Measurements from ENCODE around the gene NCKAP5. TPM values are rescaled to one million over a fixed set of nuclear protein-coding genes. Genes with fewer than 3 reads are reported as not detected.

Gene NCKAP5
- total RNA-seq, 1 experiment from 2014 or later = 0.07 TPM

DNA sequence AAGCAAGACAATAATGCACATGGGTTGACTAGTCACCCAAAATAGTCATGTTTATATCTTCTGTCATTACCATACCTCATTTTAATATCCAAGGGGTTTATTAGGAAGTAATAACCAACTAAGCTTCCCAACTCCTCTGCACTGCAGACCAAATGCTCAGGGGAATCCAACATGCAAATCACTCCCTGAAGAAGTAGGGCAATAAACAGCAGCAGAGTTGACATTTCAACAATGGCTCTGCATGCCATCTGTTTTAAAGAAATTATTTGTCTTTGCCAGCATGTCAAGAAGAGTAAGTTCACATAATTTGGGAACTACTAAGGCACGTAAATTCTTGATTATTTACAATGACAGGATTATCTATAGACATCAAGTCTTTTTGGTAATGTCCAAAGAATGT, 813.9 kb downstream of the NCKAP5 start:
- no peak for DNase-seq (ENCODE audit: low spot score)

DNA sequence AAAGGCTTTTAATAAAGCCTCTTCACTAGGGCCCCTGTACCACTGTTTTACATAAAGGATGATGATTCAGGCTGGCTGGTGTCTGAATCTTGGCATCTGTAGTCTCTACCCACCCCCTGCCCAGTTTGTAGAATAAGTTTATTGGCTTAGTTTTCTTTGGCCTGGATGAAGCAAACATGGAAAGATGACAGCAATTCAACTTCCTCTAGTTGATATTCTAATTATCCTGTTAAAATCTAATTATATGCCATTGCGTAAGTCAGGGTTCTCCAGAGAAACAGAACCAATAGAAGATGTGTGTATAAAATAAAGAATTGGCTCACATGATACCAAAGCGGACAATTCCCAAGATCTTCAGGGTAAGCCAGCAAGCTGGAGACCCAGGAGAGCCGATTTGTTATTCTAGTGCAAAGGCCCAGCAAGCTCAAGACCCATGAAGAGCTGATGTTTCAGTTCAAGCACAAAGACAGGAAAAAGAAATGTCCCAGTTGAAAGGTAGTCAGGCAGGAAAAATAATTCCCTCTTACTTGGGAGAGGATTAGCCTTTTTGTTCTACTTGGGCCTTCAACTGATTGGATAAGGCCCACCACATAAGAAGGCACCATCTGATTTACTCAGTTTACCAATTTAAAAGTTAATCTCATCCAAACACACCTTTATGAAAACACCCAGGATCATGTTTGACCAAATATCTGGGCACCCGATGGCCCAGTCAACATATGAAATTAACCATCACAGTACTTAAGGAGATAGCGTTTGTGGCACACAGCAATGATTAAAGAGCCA, 815.6 kb downstream of the NCKAP5 start:
- DNase-seq (ENCODE audit: low spot score) = no peak

GRCh38 chr2:132751836-132752235, 816.4 kb downstream of the NCKAP5 start:
- no peak for DNase-seq (ENCODE audit: low spot score)

- DNase-seq (ENCODE audit: low spot score) = no peak
These were observed 817.7 kb downstream of the NCKAP5 start for GRCh38 chr2:132750606-132751005.

DNA sequence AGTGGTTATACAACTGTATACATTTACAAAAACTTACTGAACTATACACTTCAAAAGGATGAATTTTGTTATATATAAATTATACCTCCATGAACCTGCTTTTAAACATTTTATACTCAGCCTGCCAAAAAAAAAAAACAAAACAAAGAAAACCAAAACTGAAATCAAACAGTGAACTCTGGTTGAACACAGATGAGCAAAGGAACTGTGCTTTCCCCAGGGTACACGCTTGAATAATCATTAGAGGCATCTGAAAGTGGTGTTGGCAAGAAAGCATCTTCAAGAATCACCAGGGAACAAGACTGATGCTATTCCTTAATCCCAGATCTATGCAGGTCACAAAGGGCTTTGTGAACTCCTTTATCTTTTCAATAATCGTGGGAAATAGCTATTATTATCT, 821.2 kb downstream of the NCKAP5 start:
- DNase-seq (ENCODE audit: low spot score) = no peak

- no peak for DNase-seq (ENCODE audit: low spot score)
These were observed 826.5 kb downstream of the NCKAP5 start for GRCh38 chr2:132741754-132742153.

DNA sequence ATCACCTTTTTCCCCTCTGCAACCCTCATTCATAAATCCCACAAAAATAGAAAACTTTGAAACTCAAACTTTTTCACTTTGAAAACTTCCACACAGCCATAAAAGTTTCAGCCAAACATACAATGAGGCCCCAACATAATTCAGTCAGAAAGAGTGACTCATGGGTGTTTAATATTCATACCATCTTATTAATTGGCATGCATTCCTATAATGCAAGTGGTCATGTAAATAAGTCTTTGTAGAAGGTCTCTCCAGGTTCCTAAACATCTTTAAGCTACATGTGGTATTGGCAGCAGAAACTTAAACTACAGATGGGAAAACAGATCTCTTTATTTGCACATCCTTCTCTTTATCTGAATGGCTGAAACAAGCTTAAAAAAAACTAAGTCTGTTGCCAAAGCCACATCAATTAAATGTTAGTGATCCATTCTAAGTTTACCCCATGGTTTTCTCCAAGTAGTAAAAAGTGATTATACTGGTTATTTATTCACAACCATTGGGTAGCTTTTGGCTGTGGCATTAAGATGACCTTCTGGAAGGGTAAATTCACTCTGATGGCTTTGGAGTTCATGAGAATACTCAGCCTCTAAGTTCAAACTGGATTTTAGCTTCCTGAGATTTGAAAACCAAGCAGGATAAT, 828.1 kb downstream of the NCKAP5 start:
- DNase-seq (ENCODE audit: low spot score) = no peak

DNA sequence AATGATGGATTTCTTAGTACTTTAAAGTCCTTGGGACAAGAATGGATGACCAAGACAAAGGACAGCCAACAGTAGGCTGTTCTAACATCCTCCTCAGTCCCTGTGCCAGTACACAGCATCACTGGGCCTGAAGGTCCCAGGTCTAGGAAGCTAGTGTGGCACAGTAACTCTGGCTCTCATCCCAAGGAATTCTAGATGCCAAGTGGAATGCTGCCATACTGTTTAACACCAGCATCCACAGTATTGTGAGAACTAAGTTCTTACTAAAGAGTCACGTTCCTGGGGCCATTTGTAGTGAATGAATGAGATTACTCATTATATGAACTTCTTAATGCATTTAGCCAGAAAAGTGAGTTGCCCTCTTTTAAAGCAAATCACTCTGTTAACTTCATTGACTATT, 830.0 kb downstream of the NCKAP5 start:
- no peak for DNase-seq (ENCODE audit: low spot score)

DNA sequence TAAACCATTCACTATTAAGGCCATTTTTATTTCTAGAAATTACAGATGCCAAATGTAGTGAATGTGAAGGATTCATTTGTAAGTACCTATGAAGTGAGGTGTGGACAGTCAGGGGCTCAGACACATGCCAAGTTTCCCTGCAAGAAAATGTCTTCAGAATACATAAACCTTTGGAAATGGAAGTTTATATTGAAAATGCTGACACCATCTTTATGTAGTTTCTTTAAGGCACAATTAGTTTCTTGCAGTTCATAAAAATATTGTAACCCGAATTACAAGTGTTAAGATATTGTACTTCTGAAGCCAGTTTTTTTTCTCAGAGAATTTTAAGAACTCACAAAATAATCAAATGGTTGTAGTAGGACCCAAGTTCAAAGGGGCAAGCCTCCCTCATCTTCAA, 832.2 kb downstream of the NCKAP5 start:
- DNase-seq (ENCODE audit: low spot score) = no peak

GRCh38 chr2:132734961-132735360, 833.3 kb downstream of the NCKAP5 start:
- no peak for DNase-seq (ENCODE audit: low spot score)

DNA sequence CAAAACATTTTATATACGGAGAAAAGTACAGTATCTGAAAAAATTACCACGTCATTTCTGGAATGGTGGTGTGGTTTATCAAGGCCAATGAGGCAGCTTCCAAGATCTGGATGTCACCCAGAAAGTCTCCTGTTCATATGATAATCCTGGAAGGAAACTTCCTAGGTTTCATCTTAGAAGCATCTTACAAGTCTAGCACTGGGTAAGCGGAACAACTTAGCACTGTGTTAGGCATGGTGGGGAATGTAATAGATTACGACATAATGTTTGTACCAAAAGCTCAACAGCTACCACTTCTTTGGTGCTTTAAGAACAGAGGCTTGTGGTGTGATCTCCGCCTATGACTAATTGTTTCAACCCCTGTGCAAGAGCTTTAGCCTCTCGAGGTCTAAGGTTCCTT, 835.2 kb downstream of the NCKAP5 start:
- no peak for DNase-seq (ENCODE audit: low spot score)

GRCh38 chr2:132732694-132733093, 835.6 kb downstream of the NCKAP5 start:
- DNase-seq (ENCODE audit: low spot score) = no peak

DNA sequence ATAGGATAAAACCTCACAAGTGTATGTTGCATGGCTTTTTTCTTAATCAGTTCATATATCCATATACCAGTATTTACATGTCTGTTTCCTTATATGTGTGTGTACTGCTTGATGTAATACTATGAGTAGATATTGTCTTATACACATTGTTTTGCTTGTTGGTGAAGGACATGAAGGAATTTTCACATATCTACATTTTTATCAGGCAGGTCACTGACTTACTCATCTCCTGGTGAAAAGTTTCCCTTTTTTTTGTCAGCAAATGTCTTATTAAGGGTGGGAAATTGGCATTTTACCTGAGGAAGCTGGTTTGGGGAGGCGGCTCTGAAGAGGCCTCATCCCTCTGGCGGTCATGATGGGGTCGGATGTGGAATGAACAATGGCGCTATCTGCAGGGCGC, 836.8 kb downstream of the NCKAP5 start:
- peak; percentile 5 for DNase-seq (ENCODE audit: low spot score)

DNA sequence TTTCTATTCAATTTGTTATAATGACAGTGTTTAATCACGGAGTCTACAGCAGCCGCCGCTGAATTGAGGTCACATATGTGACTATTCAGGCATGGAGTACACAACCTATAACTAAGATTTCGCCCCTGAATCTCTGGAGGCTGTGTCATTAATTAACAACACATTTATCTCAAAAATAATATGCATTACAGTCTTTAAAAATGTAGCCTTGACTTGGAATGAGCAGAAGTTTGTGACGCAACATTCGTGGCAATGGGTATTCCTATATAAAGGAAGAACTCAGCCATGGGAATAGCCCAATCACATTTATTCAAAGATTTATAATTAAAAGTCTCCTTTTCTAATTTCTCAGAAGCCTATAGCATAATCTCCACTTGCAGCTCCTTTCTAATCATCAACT, 837.7 kb downstream of the NCKAP5 start:
- DNase-seq (ENCODE audit: low spot score) = no peak

GRCh38 chr2:132729522-132729921, 838.7 kb downstream of the NCKAP5 start:
- no peak for DNase-seq (ENCODE audit: low spot score)

- no peak for DNase-seq (ENCODE audit: low spot score)
These were observed 842.1 kb downstream of the NCKAP5 start for GRCh38 chr2:132726155-132726554.

GRCh38 chr2:132725748-132726147, 842.5 kb downstream of the NCKAP5 start:
- DNase-seq (ENCODE audit: low spot score) = no peak

DNA sequence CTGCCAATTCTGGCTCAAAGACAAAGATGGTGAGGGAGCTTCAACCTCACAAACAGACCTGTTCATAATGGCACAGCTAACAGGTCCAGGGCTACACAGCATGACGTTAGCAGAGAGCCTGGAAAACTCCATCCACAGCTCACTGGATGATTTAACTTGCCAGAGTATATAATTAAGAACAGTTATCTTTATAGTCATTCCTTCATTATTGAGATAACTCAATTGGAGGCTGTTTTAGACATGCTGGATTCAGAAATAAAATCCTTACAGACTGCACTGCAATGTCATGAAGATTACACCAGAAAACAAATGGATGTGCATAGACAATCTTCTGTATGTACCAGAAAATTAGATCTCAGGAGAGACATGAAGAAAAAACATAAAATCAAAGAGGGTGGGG, 843.1 kb downstream of the NCKAP5 start:
- DNase-seq (ENCODE audit: low spot score) = no peak

GRCh38 chr2:132721938-132722337, 846.3 kb downstream of the NCKAP5 start:
- DNase-seq (ENCODE audit: low spot score) = no peak

DNA sequence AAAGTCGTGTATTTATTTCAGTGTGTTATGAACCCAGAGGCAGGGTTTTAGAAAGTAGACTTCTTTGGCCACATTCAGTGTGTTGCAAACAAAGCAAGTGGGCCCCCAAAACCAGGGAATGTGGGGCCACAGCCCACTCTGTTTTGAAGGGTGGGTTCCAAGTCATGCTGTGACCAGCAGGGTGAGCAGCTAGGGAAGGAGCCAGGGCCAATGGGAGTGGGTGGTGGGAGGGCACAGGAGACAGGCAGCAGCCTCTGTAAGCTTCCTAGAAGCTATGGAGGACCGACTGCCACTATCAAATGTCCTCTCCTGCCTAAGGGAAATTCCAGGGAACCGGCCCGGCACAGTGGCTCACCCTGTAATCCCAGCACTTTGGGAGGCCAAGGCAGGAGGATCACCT, 847.9 kb downstream of the NCKAP5 start:
- no peak for DNase-seq (ENCODE audit: low spot score)

GRCh38 chr2:132719480-132719879, 848.8 kb downstream of the NCKAP5 start:
- DNase-seq (ENCODE audit: low spot score) = no peak

- DNase-seq (ENCODE audit: low spot score) = no peak
These were observed 851.3 kb downstream of the NCKAP5 start for GRCh38 chr2:132716954-132717353.

Data from A172 (cell line).